Islet precursor cell (in vitro differentiated cells): Measurements from ENCODE around the gene CALCOCO2.

Experiments
- DNase-seq: peaks from one replicate; pipeline ENCODE4 v3.0.0-alpha.2; 2018

The CALCOCO2 gene

GRCh38 chr17:48873696-48874443 lies 43.0 kb downstream of the CALCOCO2 start:
- DNase-seq, result peak; percentile 66

- DNase-seq, result peak; percentile 86
Observed at GRCh38 chr17:48878920-48879898, 48.4 kb downstream of the CALCOCO2 start.

GRCh38 chr17:48882272-48882671 lies 51.4 kb downstream of the CALCOCO2 start:
- DNase-seq, result no peak

GRCh38 chr17:48883171-48883570 lies 52.3 kb downstream of the CALCOCO2 start:
- DNase-seq, result no peak

- no peak for DNase-seq
Observed at GRCh38 chr17:48890086-48890485, 59.3 kb downstream of the CALCOCO2 start.

- DNase-seq, result no peak
Observed at GRCh38 chr17:48892940-48893645, 62.3 kb downstream of the CALCOCO2 start.

- DNase-seq, result no peak
Observed at GRCh38 chr17:48893646-48894508, 63.0 kb downstream of the CALCOCO2 start.

- no peak for DNase-seq
Observed at GRCh38 chr17:48894886-48895285, 64.1 kb downstream of the CALCOCO2 start.

- no peak for DNase-seq
Observed at GRCh38 chr17:48901241-48901640, 70.4 kb downstream of the CALCOCO2 start.

GRCh38 chr17:48903401-48903800 lies 72.6 kb downstream of the CALCOCO2 start:
- no peak for DNase-seq

GRCh38 chr17:48904428-48904827 lies 73.6 kb downstream of the CALCOCO2 start:
- no peak for DNase-seq

GRCh38 chr17:48905987-48906515 lies 75.2 kb downstream of the CALCOCO2 start:
- DNase-seq, result no peak

GRCh38 chr17:48907713-48908046 lies 76.8 kb downstream of the CALCOCO2 start:
- no peak for DNase-seq

- DNase-seq, result peak; percentile 99
Observed at GRCh38 chr17:48908047-48908843, 77.4 kb downstream of the CALCOCO2 start, which contains the start of gene UBE2Z. UBE2Z (plus strand) TSS chr17:48908407; CDS start chr17:48908504, 97 bp downstream.

- DNase-seq, result peak; percentile 98
Observed at GRCh38 chr17:48908853-48909394, 78.1 kb downstream of the CALCOCO2 start.

- no peak for DNase-seq
Observed at GRCh38 chr17:48909783-48910182, 78.9 kb downstream of the CALCOCO2 start.

- DNase-seq, result no peak
Observed at GRCh38 chr17:48910370-48910769, 79.5 kb downstream of the CALCOCO2 start.

GRCh38 chr17:48912476-48912875 lies 81.6 kb downstream of the CALCOCO2 start:
- DNase-seq, result no peak
